B cell (primary cell): ENCODE data around the gene RPUSD3. TPM values are rescaled to one million over a fixed set of nuclear protein-coding genes. Genes with fewer than 3 reads are reported as not detected.
"Not testable (repeated sequence)": the region's sequence is repeated elsewhere in the genome, so short reads cannot be mapped to it uniquely, and the experiment has no call there.

Experiments used
- ATAC-seq: fragments of 200-7000 bp; cut with Tn5 transposase; one replicate; pipeline ENCODE4 v1.10.0; 2021; ENCODE audit warnings: low read depth, mild to moderate bottlenecking, moderate number of reproducible peaks, moderate library complexity
- CTCF ChIA-PET: fragments of 350-600 bp; sonication (Branson Sonifier 250); formaldehyde crosslinking; loops from one replicate; lab custom pipeline; 2021; ENCODE audit warnings: antibody characterized with exemption, inconsistent platforms; lab: Charles Lee
- POLR2A ChIA-PET: fragments of 350-600 bp; sonication (Branson Sonifier 250); formaldehyde crosslinking; loops from one replicate; lab custom pipeline; 2021; ENCODE audit warnings: antibody characterized with exemption; lab: Charles Lee
- DNase-seq: peaks from one replicate; pipeline ENCODE4 v3.0.0; 2013
- H2AFZ ChIP-seq: 2 replicates; pipeline ENCODE4 v1.6.1; 2012; ENCODE audit warnings: mild to moderate bottlenecking, low read depth, low read length; ENCODE audit not compliant: insufficient read depth, poor library complexity, severe bottlenecking
- H3K27ac ChIP-seq, 2 donors: 1 replicate in 1 of 2; 2 replicates in 1 of 2; pipeline ENCODE4 v1.5.1; 2012 to 2013; ENCODE audit warnings: low read length in 2 of 2, mild to moderate bottlenecking in 2 of 2, moderate library complexity in 1 of 2
- H3K27me3 ChIP-seq, 4 experiments: fragments of 200-600 bp in 1 of 4; sonication (generic) in 1 of 4; replicated peaks in 1 of 4; 1 replicate in 2 of 4; 2 replicates in 2 of 4; pipeline versions ENCODE4 v1.6.1 to v1.7.0; 2013 to 2016; ENCODE audit warnings: low read length in 3 of 4, mild to moderate bottlenecking in 2 of 4, mixed read lengths in 1 of 4, moderate library complexity in 1 of 4; ENCODE audit not compliant: insufficient read depth in 4 of 4, control insufficient read depth in 3 of 4; ENCODE audit errors: control extremely low read depth in 1 of 4
- H3K36me3 ChIP-seq, 2 experiments: replicated peaks in 1 of 2; 1 replicate in 1 of 2; 2 replicates in 1 of 2; pipeline versions ENCODE4 v1.6.1 to v1.7.1; 2013; ENCODE audit warnings: low read length in 1 of 2; ENCODE audit not compliant: insufficient read depth in 2 of 2, control insufficient read depth in 1 of 2; ENCODE audit errors: control extremely low read depth in 1 of 2, extremely low read depth in 1 of 2
- H3K4me1 ChIP-seq, 2 donors: fragments of 200-600 bp in 1 of 2; sonication (generic) in 1 of 2; 1 replicate in 1 of 2; 2 replicates in 1 of 2; pipeline versions ENCODE4 v1.5.1 to v1.6.1; 2013 to 2017; ENCODE audit warnings: low read length in 2 of 2; ENCODE audit not compliant: control insufficient read depth in 2 of 2, insufficient read depth in 2 of 2
- H3K4me2 ChIP-seq: replicated peaks from 2 replicates; pipeline ENCODE3; 2012; ENCODE audit warnings: mild to moderate bottlenecking, low read depth, low read length; ENCODE audit not compliant: poor library complexity, severe bottlenecking
- H3K4me3 ChIP-seq, 5 experiments: fragments of 200-600 bp in 1 of 5; sonication (generic) in 1 of 5; 1 replicate in 3 of 5; 2 replicates in 2 of 5; pipeline versions ENCODE4 v1.5.1 to v1.7.0; 2011 to 2016; ENCODE audit warnings: low read length in 4 of 5, mild to moderate bottlenecking in 4 of 5, low read depth in 2 of 5, control low read depth in 1 of 5, moderate library complexity in 1 of 5; ENCODE audit not compliant: insufficient read depth in 1 of 5; ENCODE audit errors: control extremely low read depth in 1 of 5, extremely low read depth in 1 of 5
- H3K79me2 ChIP-seq: fragments of 200-600 bp; sonication (generic); one replicate; pipeline ENCODE4 v1.6.0; 2016; ENCODE audit warnings: low read length; ENCODE audit not compliant: control insufficient read depth, insufficient read depth
- H3K9ac ChIP-seq: fragments of 200-600 bp; sonication (generic); 2 replicates; pipeline ENCODE4 v1.6.1; 2017; ENCODE audit warnings: mild to moderate bottlenecking, low read length, moderate library complexity
- H3K9me3 ChIP-seq, 3 donors: one replicate each; pipeline versions ENCODE4 v1.6.1 to v1.7.1; 2013; ENCODE audit warnings: low read length in 2 of 3; ENCODE audit not compliant: control insufficient read depth in 2 of 3, insufficient read depth in 1 of 3; ENCODE audit errors: control extremely low read depth in 1 of 3
- H4K20me1 ChIP-seq: 2 replicates; pipeline ENCODE4 v1.6.0; 2012; ENCODE audit warnings: mild to moderate bottlenecking, low read length; ENCODE audit not compliant: insufficient read depth, control insufficient read depth, poor library complexity, severe bottlenecking
- H3K27ac Mint-ChIP-seq: one replicate; pipeline ENCODE4 v1.8.0; 2021; ENCODE audit warnings: mixed read lengths
- H3K27me3 Mint-ChIP-seq: one replicate; pipeline ENCODE4 v1.8.0; 2021; ENCODE audit warnings: mixed read lengths
- H3K4me1 Mint-ChIP-seq: one replicate; pipeline ENCODE4 v1.8.0; 2021; ENCODE audit warnings: mixed read lengths
- H3K4me3 Mint-ChIP-seq: one replicate; pipeline ENCODE4 v1.8.0; 2021; ENCODE audit warnings: mixed read lengths
- H3K9me3 Mint-ChIP-seq: one replicate; pipeline ENCODE4 v1.8.0; 2022; ENCODE audit warnings: mixed read lengths; ENCODE audit not compliant: insufficient read depth
- EZH2 ChIP-seq: IDR thresholded peaks from 2 replicates; pipeline ENCODE4 v1.6.1; 2012; ENCODE audit warnings: borderline replicate concordance, low read depth, mild to moderate bottlenecking, moderate library complexity, low read length; ENCODE audit not compliant: insufficient read depth, poor library complexity, severe bottlenecking
- WGBS: methylation state at CpG from one replicate; pipeline ENCODE4 v1.1.5; 2013; ENCODE audit warnings: missing lambda C conversion rate; ENCODE audit not compliant: insufficient coverage; 5-methylcytosine and 5-hydroxymethylcytosine counted together
- intact Hi-C: fragments of 100-400 bp; cut with micrococcal nuclease; formaldehyde crosslinking; loops from one replicate; pipeline ENCODE4 v1.10.0; 2022
- polyA plus RNA-seq: library from polyadenylated mRNA; depleted of rRNA; stranded (reverse); fragments of >200 nt; gene quantifications from 2 replicates; pipeline ENCODE4 v1.2.3, GENCODE V29; 2012
- total RNA-seq, 2 donors: library from RNA; stranded (reverse); fragments of 120-200 nt in 1 of 2; gene quantifications; 1 replicate in 1 of 2; 2 replicates in 1 of 2; pipeline versions ENCODE4 v1.2.3 to v1.2.4, GENCODE V29; 2013 to 2022
- TF ChIP-seq, protein P1 (sequence below): fragments of 200-600 bp; IDR thresholded peaks from one replicate; pipeline ENCODE4 v1.8.0; 2022; ENCODE audit warnings: antibody characterized with exemption, mild to moderate bottlenecking

Gene RPUSD3
- total and polyA plus RNA-seq, 2 donors (not counting 1 experiment from before 2014, with no cell fraction given), result 57.0 to 60.7 TPM

DNA sequence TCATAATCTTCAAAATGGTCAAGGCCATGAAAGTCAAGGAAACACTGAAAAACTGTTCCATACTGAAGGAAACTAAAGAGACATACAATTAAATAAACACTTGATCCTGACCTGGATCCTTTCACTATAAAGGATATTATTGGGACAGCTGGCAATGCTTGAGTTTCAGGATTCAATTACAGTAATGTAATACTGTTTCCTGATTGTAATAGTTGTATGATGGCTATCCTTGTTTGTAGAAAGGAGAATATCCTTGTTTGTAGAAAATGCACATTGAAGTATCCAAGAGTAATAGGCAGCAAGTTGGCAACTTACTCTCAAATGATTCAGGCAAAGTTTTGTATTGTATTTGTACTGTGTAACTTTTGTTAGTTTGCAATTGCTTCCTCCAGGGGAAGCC lies 31.6 kb upstream of the RPUSD3 start:
- H3K27ac ChIP-seq, result no peak overlapping the region
- intact Hi-C loops, result no loop called here
- no peak for DNase-seq
- no peak overlapping the region for H3K4me3 Mint-ChIP-seq
- H3K36me3 ChIP-seq, result no peaks in the 10 kb centered on the region
- H2AFZ ChIP-seq, result no peak overlapping the region
- H4K20me1 ChIP-seq, result no peaks in the 10 kb centered on the region
- CTCF ChIA-PET, result interaction anchor here (1.3 kb wide), 1 partner anchor 83 kb away, joined by 4 read pairs; the partner anchor contains the start of gene ARPC4
- POLR2A ChIA-PET, result no interaction called here
- no peak for ATAC-seq
- no peaks in the 10 kb centered on the region for H3K27me3 ChIP-seq
- H3K27me3 Mint-ChIP-seq, result peaks cover 14% of the 10 kb centered on the region
- H3K9me3 ChIP-seq, result no peaks in the 10 kb centered on the region
- H3K9ac ChIP-seq, result no peak overlapping the region
- H3K9me3 Mint-ChIP-seq, result no peaks in the 10 kb centered on the region
- no peaks in the 10 kb centered on the region for H3K79me2 ChIP-seq
- no peak overlapping the region for H3K4me2 ChIP-seq
- no peak overlapping the region for H3K4me3 ChIP-seq
- TF ChIP-seq, protein P1, sequence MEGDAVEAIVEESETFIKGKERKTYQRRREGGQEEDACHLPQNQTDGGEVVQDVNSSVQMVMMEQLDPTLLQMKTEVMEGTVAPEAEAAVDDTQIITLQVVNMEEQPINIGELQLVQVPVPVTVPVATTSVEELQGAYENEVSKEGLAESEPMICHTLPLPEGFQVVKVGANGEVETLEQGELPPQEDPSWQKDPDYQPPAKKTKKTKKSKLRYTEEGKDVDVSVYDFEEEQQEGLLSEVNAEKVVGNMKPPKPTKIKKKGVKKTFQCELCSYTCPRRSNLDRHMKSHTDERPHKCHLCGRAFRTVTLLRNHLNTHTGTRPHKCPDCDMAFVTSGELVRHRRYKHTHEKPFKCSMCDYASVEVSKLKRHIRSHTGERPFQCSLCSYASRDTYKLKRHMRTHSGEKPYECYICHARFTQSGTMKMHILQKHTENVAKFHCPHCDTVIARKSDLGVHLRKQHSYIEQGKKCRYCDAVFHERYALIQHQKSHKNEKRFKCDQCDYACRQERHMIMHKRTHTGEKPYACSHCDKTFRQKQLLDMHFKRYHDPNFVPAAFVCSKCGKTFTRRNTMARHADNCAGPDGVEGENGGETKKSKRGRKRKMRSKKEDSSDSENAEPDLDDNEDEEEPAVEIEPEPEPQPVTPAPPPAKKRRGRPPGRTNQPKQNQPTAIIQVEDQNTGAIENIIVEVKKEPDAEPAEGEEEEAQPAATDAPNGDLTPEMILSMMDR, result no peak
- TF ChIP-seq EZH2, result no peak
- H3K4me1 Mint-ChIP-seq, result no peaks in the 10 kb centered on the region
- no peak overlapping the region for H3K27ac Mint-ChIP-seq
- H3K4me1 ChIP-seq, result no peaks in the 10 kb centered on the region

DNA sequence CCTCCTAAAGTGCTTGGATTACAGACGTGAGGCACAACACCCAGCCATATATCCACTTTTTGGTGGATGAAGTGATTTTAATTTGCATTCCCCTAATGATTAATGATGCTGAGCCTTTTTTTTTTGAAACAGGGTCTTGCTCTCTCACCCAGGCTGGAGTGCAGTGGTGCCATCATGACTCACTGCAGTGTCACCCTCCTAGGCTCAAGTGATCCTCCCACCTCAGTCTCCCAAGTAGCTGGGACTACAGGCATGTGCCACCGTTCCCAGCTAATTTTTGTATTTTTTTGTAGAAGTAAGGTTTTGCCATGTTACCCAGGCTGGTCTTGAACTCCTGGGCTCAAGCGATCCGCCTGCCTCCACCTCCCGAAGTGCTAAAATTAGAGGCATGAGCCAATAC lies 28.3 kb upstream of the RPUSD3 start:
- H3K27ac ChIP-seq, H4K20me1 ChIP-seq, H3K4me2 ChIP-seq, H3K4me1 Mint-ChIP-seq, H3K9me3 ChIP-seq, CTCF ChIA-PET, H3K27me3 Mint-ChIP-seq, ATAC-seq, H3K4me1 ChIP-seq, intact Hi-C loops, H3K27ac Mint-ChIP-seq, H2AFZ ChIP-seq, H3K36me3 ChIP-seq, POLR2A ChIA-PET, H3K9ac ChIP-seq, DNase-seq, H3K79me2 ChIP-seq, H3K4me3 ChIP-seq, H3K27me3 ChIP-seq, H3K9me3 Mint-ChIP-seq, H3K4me3 Mint-ChIP-seq: not testable (repeated sequence)
- WGBS, result no CpG with 5 or more reads among the region's 5 CpGs
